Hepatocyte (in vitro differentiated cells): ENCODE measurements around the gene ZFYVE26. TPM values are rescaled to one million over a fixed set of nuclear protein-coding genes. Genes with fewer than 3 reads are reported as not detected.

Source experiments
- DNase-seq: peaks from one replicate; pipeline ENCODE4 v3.0.0-alpha.2; 2016; ENCODE audit warnings: low spot score
- H2AFZ ChIP-seq: fragments of 200-600 bp; sonication (generic); 2 replicates; pipeline ENCODE4 v1.6.0; 2016; ENCODE audit warnings: antibody characterized with exemption, mild to moderate bottlenecking
- H3K27ac ChIP-seq: fragments of 200-600 bp; sonication (generic); 2 replicates; pipeline ENCODE4 v1.5.1; 2016; ENCODE audit warnings: mild to moderate bottlenecking
- H3K27me3 ChIP-seq: fragments of 200-600 bp; sonication (generic); 2 replicates; pipeline ENCODE4 v1.6.1; 2016
- H3K36me3 ChIP-seq: fragments of 200-600 bp; sonication (generic); replicated peaks from 2 replicates; pipeline ENCODE4 v1.5.1; 2016; ENCODE audit warnings: low read depth; ENCODE audit not compliant: insufficient read depth
- H3K4me1 ChIP-seq: fragments of 200-600 bp; sonication (generic); 2 replicates; pipeline ENCODE4 v1.5.1; 2016; ENCODE audit warnings: mild to moderate bottlenecking, moderate library complexity; ENCODE audit not compliant: insufficient read depth
- H3K4me2 ChIP-seq: fragments of 200-600 bp; sonication (generic); 2 replicates; pipeline ENCODE4 v1.6.0; 2016
- H3K4me3 ChIP-seq: fragments of 200-600 bp; sonication (generic); 2 replicates; pipeline ENCODE4 v1.5.1; 2016; ENCODE audit warnings: mild to moderate bottlenecking
- H3K79me2 ChIP-seq: fragments of 200-600 bp; sonication (generic); 2 replicates; pipeline ENCODE4 v1.6.0; 2017; ENCODE audit warnings: mild to moderate bottlenecking
- H3K9me2 ChIP-seq: fragments of 200-600 bp; sonication (generic); replicated peaks from 2 replicates; pipeline ENCODE4 v1.6.0; 2017; ENCODE audit warnings: mild to moderate bottlenecking; ENCODE audit not compliant: insufficient read depth
- H3K9me3 ChIP-seq: fragments of 200-600 bp; sonication (generic); 2 replicates; pipeline ENCODE4 v1.5.1; 2016; ENCODE audit warnings: low read depth, mild to moderate bottlenecking
- H4K20me1 ChIP-seq: fragments of 200-600 bp; sonication (generic); 2 replicates; pipeline ENCODE4 v1.6.0; 2016; ENCODE audit warnings: mild to moderate bottlenecking; ENCODE audit not compliant: insufficient read depth, poor library complexity, severe bottlenecking
- CTCF ChIP-seq: fragments of 200-600 bp; sonication (generic); IDR thresholded peaks from 2 replicates; pipeline ENCODE4 v1.5.1; 2016; ENCODE audit warnings: antibody characterized with exemption, mild to moderate bottlenecking; ENCODE audit not compliant: poor library complexity
- EZH2 ChIP-seq: fragments of 200-600 bp; sonication (generic); IDR thresholded peaks from 2 replicates; pipeline ENCODE4 v1.6.1; 2016; ENCODE audit warnings: antibody characterized with exemption, mild to moderate bottlenecking, borderline replicate concordance
- EZH2phosphoT487 ChIP-seq: fragments of 200-600 bp; sonication (generic); IDR thresholded peaks from one replicate; pipeline ENCODE4 v1.6.1; 2018; ENCODE audit warnings: antibody characterized with exemption, mild to moderate bottlenecking, low read depth, moderate library complexity; ENCODE audit not compliant: unreplicated experiment, severe bottlenecking
- WGBS: methylation state at CpG from one replicate; pipeline ENCODE4 v1.1.6; 2016; ENCODE audit warnings: low lambda C conversion rate; ENCODE audit errors: missing lambda C conversion rate; 5-methylcytosine and 5-hydroxymethylcytosine counted together
- polyA plus RNA-seq: library from polyadenylated mRNA; unstranded; fragments of >200 nt; fragmentation: Nextera tagmentation; extraction: Ambion mirVana; gene quantifications from 2 replicates; pipeline ENCODE4 v1.2.1, GENCODE V29; 2016
- total RNA-seq: library from RNA; depleted of rRNA; stranded (reverse); fragments of >200 nt; gene quantifications from 2 replicates; pipeline ENCODE4 v1.2.3, GENCODE V29; 2014

Gene ZFYVE26
- total and polyA plus RNA-seq, 2 experiments from 2014 or later = 5.5 to 32.3 TPM

DNA sequence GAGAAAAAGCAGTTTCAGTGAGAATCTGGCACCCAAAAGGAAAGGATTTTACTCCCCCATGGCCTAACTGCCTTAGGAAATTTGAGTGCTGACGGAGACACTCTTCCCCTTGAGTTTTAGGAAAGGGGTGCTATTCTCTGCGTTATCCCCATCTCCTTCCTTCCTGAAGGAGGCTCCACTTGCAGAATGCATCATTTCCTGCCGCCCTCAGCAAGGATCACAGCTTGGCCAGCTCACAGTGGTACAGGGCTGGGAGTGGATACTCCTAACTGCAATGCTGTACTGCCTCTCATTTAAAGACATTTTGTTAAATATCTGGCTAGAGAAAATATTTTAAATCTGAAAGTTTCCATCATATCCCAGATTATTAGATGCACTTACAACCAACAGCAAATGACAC lies 81.7 kb downstream of the ZFYVE26 start:
- 77% methylated on average over 3 of the region's 3 CpGs for WGBS
- no peak overlapping the region for H2AFZ ChIP-seq

GRCh38 chr14:67733616-67734015 lies 82.8 kb downstream of the ZFYVE26 start:
- H3K9me3 ChIP-seq = no peaks in the 10 kb centered on the region
- no peak overlapping the region for H3K4me3 ChIP-seq
- H3K79me2 ChIP-seq = no peaks in the 10 kb centered on the region
- H3K27me3 ChIP-seq = no peaks in the 10 kb centered on the region
- no peak overlapping the region for H3K27ac ChIP-seq
- no peak for DNase-seq
- no peaks in the 10 kb centered on the region for H4K20me1 ChIP-seq
- no peak overlapping the region for H2AFZ ChIP-seq
- no peak overlapping the region for H3K4me2 ChIP-seq
- no peaks in the 10 kb centered on the region for H3K9me2 ChIP-seq
- TF ChIP-seq EZH2 (no peak), EZH2phosphoT487 (no peak), CTCF (no peak)
- no peaks in the 10 kb centered on the region for H3K36me3 ChIP-seq
- 70% methylated on average over 4 of the region's 4 CpGs for WGBS
- peaks cover 7% of the 10 kb centered on the region for H3K4me1 ChIP-seq

More for the DNA sequence above, 81.7 kb downstream of the ZFYVE26 start:
- Histone ChIP-seq H3K4me1 (peaks cover 8% of the 10 kb centered on the region), H3K36me3 (no peaks in the 10 kb centered on the region), H3K27ac (no peak overlapping the region), H3K4me3 (no peak overlapping the region), H3K9me3 (no peaks in the 10 kb centered on the region), H3K27me3 (no peaks in the 10 kb centered on the region), H4K20me1 (no peaks in the 10 kb centered on the region), H3K79me2 (no peaks in the 10 kb centered on the region), H3K4me2 (no peak overlapping the region), H3K9me2 (no peaks in the 10 kb centered on the region)
- no peak for DNase-seq
- TF ChIP-seq EZH2phosphoT487 = no peak
- no peak for TF ChIP-seq CTCF

DNA sequence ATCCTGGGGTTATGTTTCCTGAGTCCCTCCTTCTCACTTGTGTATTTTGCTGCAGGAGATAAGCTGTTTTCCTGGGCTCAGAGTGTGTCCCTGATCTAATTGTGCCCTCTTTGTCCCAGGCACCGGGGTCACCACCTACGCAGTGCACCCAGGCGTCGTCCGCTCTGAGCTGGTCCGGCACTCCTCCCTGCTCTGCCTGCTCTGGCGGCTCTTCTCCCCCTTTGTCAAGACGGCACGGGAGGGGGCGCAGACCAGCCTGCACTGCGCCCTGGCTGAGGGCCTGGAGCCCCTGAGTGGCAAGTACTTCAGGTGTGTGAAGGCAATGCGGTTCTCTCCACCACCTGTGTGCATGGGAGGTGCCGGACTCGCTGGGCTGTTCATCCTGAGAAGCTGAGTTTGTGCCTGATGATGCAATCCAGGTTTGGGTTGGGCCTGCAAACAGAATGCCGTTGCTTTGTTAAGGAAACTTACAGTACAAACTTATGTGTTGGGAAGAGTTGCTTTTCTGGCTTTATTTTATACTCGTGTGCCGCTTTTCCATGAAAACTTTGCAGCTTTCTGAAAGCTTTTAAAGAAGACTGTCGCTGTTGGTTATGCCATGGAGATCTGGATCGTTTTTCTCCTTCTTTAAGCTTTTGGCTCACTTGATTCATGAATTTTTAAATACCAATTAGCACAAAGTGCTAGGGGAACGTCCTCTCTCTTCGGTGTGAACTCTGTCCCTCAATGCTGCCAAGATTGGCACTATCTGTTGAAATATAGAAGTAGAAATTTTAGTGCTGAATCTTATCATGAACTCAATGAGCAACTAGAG lies 87.1 kb downstream of the ZFYVE26 start:
- peak overlapping the region; percentile 66 for H3K4me2 ChIP-seq
- TF ChIP-seq EZH2 = no peak
- TF ChIP-seq CTCF = no peak
- TF ChIP-seq EZH2phosphoT487 = no peak
- H3K27me3 ChIP-seq = no peaks in the 10 kb centered on the region
- peaks cover 7% of the 10 kb centered on the region for H3K4me1 ChIP-seq
- no peaks in the 10 kb centered on the region for H3K9me3 ChIP-seq
- no peaks in the 10 kb centered on the region for H3K9me2 ChIP-seq
- no peaks in the 10 kb centered on the region for H3K36me3 ChIP-seq
- H4K20me1 ChIP-seq = no peaks in the 10 kb centered on the region
- no peaks in the 10 kb centered on the region for H3K79me2 ChIP-seq
- WGBS = 48% methylated on average over 21 of the region's 21 CpGs
- no peak overlapping the region for H3K4me3 ChIP-seq
- peak overlapping the region; percentile 66 for H2AFZ ChIP-seq
- peak overlapping the region; percentile 75 for H3K27ac ChIP-seq
- peak; percentile 58 for DNase-seq

DNA sequence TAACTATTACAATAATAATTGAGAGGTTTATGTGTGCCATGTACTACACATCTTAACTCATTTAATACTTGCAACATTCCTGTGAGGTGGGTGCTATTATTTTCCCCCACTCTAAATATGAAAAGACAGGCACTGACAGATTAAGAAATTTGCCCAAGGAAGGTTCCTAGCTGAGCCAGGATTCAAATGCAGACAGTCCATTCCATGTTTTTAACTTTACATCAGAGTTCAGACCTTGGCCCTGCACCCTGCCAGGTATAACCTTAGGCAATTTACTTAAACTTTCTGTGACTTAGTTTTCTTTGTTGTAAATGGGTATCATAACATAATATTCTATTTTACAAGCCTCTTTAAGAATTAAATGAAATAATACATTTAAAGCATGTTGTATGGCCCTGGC lies 88.1 kb downstream of the ZFYVE26 start:
- Histone ChIP-seq H2AFZ (no peak overlapping the region), H4K20me1 (no peaks in the 10 kb centered on the region), H3K4me3 (no peak overlapping the region), H3K27ac (no peak overlapping the region), H3K36me3 (no peaks in the 10 kb centered on the region), H3K9me2 (no peaks in the 10 kb centered on the region), H3K79me2 (no peaks in the 10 kb centered on the region), H3K9me3 (no peaks in the 10 kb centered on the region), H3K4me1 (peaks cover 7% of the 10 kb centered on the region), H3K27me3 (no peaks in the 10 kb centered on the region), H3K4me2 (no peak overlapping the region)
- DNase-seq = no peak
- TF ChIP-seq CTCF (no peak), EZH2 (no peak), EZH2phosphoT487 (no peak)
